DMS 273 (cell line): ENCODE measurements around the gene EID1.
"Not testable (repeated sequence)": the region's sequence is repeated elsewhere in the genome, so short reads cannot be mapped to it uniquely, and the experiment has no call there.

Experiments used
- DNase-seq: peaks from one replicate; lab custom pipeline; 2025; ENCODE audit not compliant: unreplicated experiment; lab: John Stamatoyannopoulos, UW

Gene EID1

GRCh38 chr15:48909313-48909712 lies 31.4 kb downstream of the EID1 start:
- DNase-seq, result not testable (repeated sequence)

- not testable (repeated sequence) for DNase-seq
These were observed 32.6 kb downstream of the EID1 start for GRCh38 chr15:48910554-48910953.

GRCh38 chr15:48913141-48913540 lies 35.2 kb downstream of the EID1 start:
- DNase-seq, result no peak

GRCh38 chr15:48914717-48915116 lies 36.8 kb downstream of the EID1 start:
- no peak for DNase-seq

- no peak for DNase-seq
These were observed 37.9 kb downstream of the EID1 start for GRCh38 chr15:48915861-48916260.

- DNase-seq, result no peak
These were observed 38.8 kb downstream of the EID1 start for GRCh38 chr15:48916721-48917120.

- no peak for DNase-seq
These were observed 44.1 kb downstream of the EID1 start for GRCh38 chr15:48922046-48922445.

GRCh38 chr15:48924528-48925393 lies 46.8 kb downstream of the EID1 start:
- no peak for DNase-seq

- DNase-seq, result peak; percentile 4
These were observed 47.8 kb downstream of the EID1 start for GRCh38 chr15:48925714-48926223.

- no peak for DNase-seq
These were observed 51.1 kb downstream of the EID1 start for GRCh38 chr15:48928877-48929538.

- no peak for DNase-seq
These were observed 51.7 kb downstream of the EID1 start for GRCh38 chr15:48929661-48930060.
